Lower leg skin (tissue), 4 donors: ENCODE measurements around the gene OR52K1. TPM values are rescaled to one million over a fixed set of nuclear protein-coding genes. Genes with fewer than 3 reads are reported as not detected.
"Not testable (repeated sequence)": the region's sequence is repeated elsewhere in the genome, so short reads cannot be mapped to it uniquely, and the experiment has no call there.

Experiments used
- DNase-seq, 2 donors: peaks; one replicate each; pipeline ENCODE4 v3.0.0-alpha.2; 2019; ENCODE audit warnings: low spot score in 2 of 2
- H3K4me3 ChIP-seq: fragments of 200-600 bp; sonication (generic); 2 replicates; pipeline ENCODE4 v1.5.1; 2017; ENCODE audit warnings: mild to moderate bottlenecking, low read depth; ENCODE audit not compliant: poor library complexity, severe bottlenecking
- POLR2A ChIP-seq, 2 donors: fragments of 450-650 bp; IDR thresholded peaks; one replicate each; pipeline ENCODE4 v1.6.1; 2016 to 2017; ENCODE audit warnings: antibody characterized with exemption in 2 of 2, mild to moderate bottlenecking in 1 of 2, moderate library complexity in 1 of 2
- WGBS, 2 donors: methylation state at CpG; one replicate each; pipeline ENCODE4 v1.1.5; 2018; 5-methylcytosine and 5-hydroxymethylcytosine counted together
- intact Hi-C: fragments of 100-400 bp; cut with DNase I; formaldehyde crosslinking; loops from one replicate; pipeline ENCODE4 v1.15.0; 2023; ENCODE audit warnings: low total_unique reads
- total RNA-seq, 4 donors: library from RNA; depleted of rRNA; stranded (reverse); fragments of >200 nt; gene quantifications; one replicate each; pipeline ENCODE4 v1.1.0, GENCODE V29; 2016
- TF ChIP-seq, protein P1 (sequence below), 3 donors: fragments of 450-650 bp; IDR thresholded peaks; one replicate each; pipeline ENCODE4 v1.5.1; 2016; ENCODE audit warnings: antibody characterized with exemption in 3 of 3, mild to moderate bottlenecking in 3 of 3, moderate library complexity in 2 of 3

Gene OR52K1
- total RNA-seq, 4 donors from 2014 or later = not detected

GRCh38 chr11:4479644-4480043 lies 2.8 kb upstream of the OR52K1 start:
- no peak overlapping the region for H3K4me3 ChIP-seq
- DNase-seq = no peak
- intact Hi-C loops = no loop called here
- WGBS, 2 donors = 50 to 65% methylated on average over 1 of the region's 1 CpG
- no peak for TF ChIP-seq POLR2A (IDR thresholded peaks at IDR 0.05)
- TF ChIP-seq, protein P1, sequence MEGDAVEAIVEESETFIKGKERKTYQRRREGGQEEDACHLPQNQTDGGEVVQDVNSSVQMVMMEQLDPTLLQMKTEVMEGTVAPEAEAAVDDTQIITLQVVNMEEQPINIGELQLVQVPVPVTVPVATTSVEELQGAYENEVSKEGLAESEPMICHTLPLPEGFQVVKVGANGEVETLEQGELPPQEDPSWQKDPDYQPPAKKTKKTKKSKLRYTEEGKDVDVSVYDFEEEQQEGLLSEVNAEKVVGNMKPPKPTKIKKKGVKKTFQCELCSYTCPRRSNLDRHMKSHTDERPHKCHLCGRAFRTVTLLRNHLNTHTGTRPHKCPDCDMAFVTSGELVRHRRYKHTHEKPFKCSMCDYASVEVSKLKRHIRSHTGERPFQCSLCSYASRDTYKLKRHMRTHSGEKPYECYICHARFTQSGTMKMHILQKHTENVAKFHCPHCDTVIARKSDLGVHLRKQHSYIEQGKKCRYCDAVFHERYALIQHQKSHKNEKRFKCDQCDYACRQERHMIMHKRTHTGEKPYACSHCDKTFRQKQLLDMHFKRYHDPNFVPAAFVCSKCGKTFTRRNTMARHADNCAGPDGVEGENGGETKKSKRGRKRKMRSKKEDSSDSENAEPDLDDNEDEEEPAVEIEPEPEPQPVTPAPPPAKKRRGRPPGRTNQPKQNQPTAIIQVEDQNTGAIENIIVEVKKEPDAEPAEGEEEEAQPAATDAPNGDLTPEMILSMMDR (IDR thresholded peaks at IDR 0.05) = no peak

GRCh38 chr11:4480577-4481239 lies 1.7 kb upstream of the OR52K1 start:
- intact Hi-C loops = no loop called here
- WGBS, 2 donors = 63 to 74% methylated on average over 4 of the region's 4 CpGs
- TF ChIP-seq, protein P1 (IDR thresholded peaks at IDR 0.05) = no peak
- no peak for TF ChIP-seq POLR2A (IDR thresholded peaks at IDR 0.05)
- DNase-seq = no peak
- H3K4me3 ChIP-seq = no peak overlapping the region

GRCh38 chr11:4481240-4481582 lies 1.2 kb upstream of the OR52K1 start:
- TF ChIP-seq POLR2A (IDR thresholded peaks at IDR 0.05) = no peak
- TF ChIP-seq, protein P1 (IDR thresholded peaks at IDR 0.05) = no peak
- intact Hi-C loops = no loop called here
- no peak overlapping the region for H3K4me3 ChIP-seq
- DNase-seq = no peak

GRCh38 chr11:4484310-4484709 lies 1.9 kb downstream of the OR52K1 start:
- intact Hi-C loops = no loop called here
- no peak for DNase-seq
- no peak overlapping the region for H3K4me3 ChIP-seq
- no peak for TF ChIP-seq POLR2A (IDR thresholded peaks at IDR 0.05)
- TF ChIP-seq, protein P1 (IDR thresholded peaks at IDR 0.05) = no peak
- 42 to 44% methylated on average over 4 of the region's 4 CpGs for WGBS, 2 donors

DNA sequence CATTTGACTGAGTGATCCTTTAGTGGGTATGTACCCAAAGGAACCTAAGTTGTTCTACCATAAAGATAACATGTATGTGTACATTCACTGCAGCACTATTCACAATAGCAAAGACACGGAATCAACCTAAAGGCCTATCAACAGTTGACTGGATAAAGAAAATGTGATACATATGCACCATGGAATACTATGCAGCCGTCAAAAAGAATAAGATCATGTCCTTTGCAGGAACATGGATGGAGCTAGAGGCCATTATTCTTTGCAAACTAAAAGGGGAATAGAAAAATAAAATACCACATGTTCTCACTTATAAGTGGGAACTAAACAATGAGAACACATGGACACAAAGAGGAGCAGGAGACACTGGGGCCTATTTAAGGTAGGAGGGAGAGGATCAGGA lies 9.0 kb downstream of the OR52K1 start:
- not testable (repeated sequence) for DNase-seq, H3K4me3 ChIP-seq
- 62 to 66% methylated on average over 2 of the region's 2 CpGs for WGBS, 2 donors
- intact Hi-C loops = loop anchor here (2.0 kb wide), 1 partner anchor 305 kb away; no protein-coding TSS in a partner anchor

- TF ChIP-seq, protein P1 (IDR thresholded peaks at IDR 0.05) = no peak
- intact Hi-C loops = loop anchor here (2.0 kb wide), 1 partner anchor 305 kb away; no protein-coding TSS in a partner anchor
- H3K4me3 ChIP-seq = no peak overlapping the region
- WGBS, 2 donors = 76 to 84% methylated on average over 4 of the region's 4 CpGs
- no peak for DNase-seq
Measured at GRCh38 chr11:4491878-4492606, 9.6 kb downstream of the OR52K1 start.
